Stimulated activated CD4-positive, alpha-beta T cell treated with anti-CD3 and anti-CD28 coated beads, Interleukin-2, amount 100 ng/mL, for 4 hours (primary cell): ENCODE results near the gene RRP9.
"Not testable (repeated sequence)": the region's sequence is repeated elsewhere in the genome, so short reads cannot be mapped to it uniquely, and the experiment has no call there.

Experiments
- DNase-seq: peaks from one replicate; pipeline ENCODE4 v3.0.0-alpha.2; 2020; ENCODE audit warnings: low read depth

The RRP9 gene

GRCh38 chr3:51941798-51942602, at the start of gene RRP9, which contains the start of gene PARP3:
RRP9 (minus strand) TSS chr3:51941904; CDS start chr3:51941867, 37 bp downstream.
PARP3 (plus strand) TSS chr3:51942363; CDS start chr3:51943356, 993 bp downstream.
- peak; percentile 100 for DNase-seq

GRCh38 chr3:51990501-51990971, 48.8 kb upstream of the RRP9 start:
- DNase-seq: not testable (repeated sequence)

GRCh38 chr3:51988286-51989146, 46.8 kb upstream of the RRP9 start:
- DNase-seq: no peak

GRCh38 chr3:51987568-51987967, 45.9 kb upstream of the RRP9 start:
- no peak for DNase-seq

- no peak for DNase-seq
These were observed 44.6 kb upstream of the RRP9 start for GRCh38 chr3:51986010-51986947.

GRCh38 chr3:51985063-51985462, 43.4 kb upstream of the RRP9 start:
- no peak for DNase-seq

- DNase-seq: no peak
These were observed 42.6 kb upstream of the RRP9 start for GRCh38 chr3:51984269-51984647.

GRCh38 chr3:51983578-51984268, 42.0 kb upstream of the RRP9 start:
- DNase-seq: no peak

GRCh38 chr3:51982838-51983577, 41.3 kb upstream of the RRP9 start, which contains the start of gene ACY1:
ACY1 (plus strand) TSS chr3:51983535; CDS start chr3:51984065, 530 bp downstream.
- peak; percentile 56 for DNase-seq

- no peak for DNase-seq
These were observed 40.7 kb upstream of the RRP9 start for GRCh38 chr3:51982352-51982837.

GRCh38 chr3:51980253-51980652, 38.5 kb upstream of the RRP9 start:
- DNase-seq: no peak

- no peak for DNase-seq
These were observed 36.4 kb upstream of the RRP9 start for GRCh38 chr3:51978143-51978502.

- DNase-seq: no peak
These were observed 35.9 kb upstream of the RRP9 start for GRCh38 chr3:51977446-51978142.

- DNase-seq: no peak
These were observed 34.3 kb upstream of the RRP9 start for GRCh38 chr3:51975852-51976549.

- peak; percentile 49 for DNase-seq
These were observed 33.5 kb upstream of the RRP9 start, which contains the start of gene ABHD14A for GRCh38 chr3:51974963-51975851. ABHD14A (plus strand) TSS chr3:51975064; CDS start chr3:51975136, 72 bp downstream.

GRCh38 chr3:51974277-51974962, 32.7 kb upstream of the RRP9 start:
- DNase-seq: no peak

GRCh38 chr3:51971350-51971749, 29.6 kb upstream of the RRP9 start:
- no peak for DNase-seq
